CD4-positive, alpha-beta T cell treated with Interleukin-1 beta for 1 hour (primary cell): ENCODE results near the gene PSMD8.
"Not testable (repeated sequence)": the region's sequence is repeated elsewhere in the genome, so short reads cannot be mapped to it uniquely, and the experiment has no call there.

ENCODE experiments used
- DNase-seq, 2 donors: peaks; one replicate each; pipeline ENCODE4 v3.0.0-alpha.2; 2020 to 2022

PSMD8 gene

DNA sequence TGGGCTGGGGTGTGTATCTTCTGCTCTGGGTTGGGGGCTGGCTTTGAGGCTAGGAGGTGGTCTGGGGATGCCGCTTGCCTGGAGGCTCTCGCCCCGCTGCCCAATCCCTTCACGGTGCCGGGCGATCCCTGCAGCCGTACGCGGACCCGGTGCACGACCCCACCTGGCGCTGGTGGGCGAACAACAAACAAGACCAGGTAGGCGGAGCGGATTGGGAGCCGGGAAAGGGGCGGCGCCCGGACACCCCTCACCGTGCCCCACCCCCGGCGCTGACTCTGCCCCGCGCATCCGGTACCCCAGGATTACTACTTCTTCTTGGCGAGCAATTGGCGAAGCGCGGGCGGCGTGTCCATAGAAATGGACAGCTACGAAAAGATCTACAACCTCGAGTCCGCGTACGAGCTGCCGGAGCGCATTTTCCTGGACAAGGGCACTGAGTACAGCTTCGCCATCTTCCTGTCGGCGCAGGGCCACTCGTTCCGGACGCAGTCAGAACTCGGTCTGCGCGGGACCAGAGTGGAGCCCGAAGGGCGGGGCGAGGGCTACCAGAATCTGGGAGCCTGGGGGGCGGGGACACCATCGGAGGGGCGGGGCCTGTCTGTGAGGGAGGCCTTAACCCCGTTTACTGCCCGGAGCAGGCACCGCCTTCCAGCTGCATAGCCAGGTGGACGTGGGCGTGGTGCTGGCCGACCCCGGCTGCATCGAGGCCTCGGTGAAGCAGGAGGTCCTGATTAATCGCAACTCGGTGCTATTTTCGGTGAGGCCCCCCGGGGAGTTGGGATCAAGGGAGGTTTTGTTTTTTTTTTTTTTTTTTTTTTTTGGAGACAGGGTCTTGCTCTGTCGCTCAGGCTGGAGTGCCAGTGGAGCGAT is 12.1 kb upstream of the PSMD8 start:
- peak; percentile 72 to 79 for DNase-seq

DNA sequence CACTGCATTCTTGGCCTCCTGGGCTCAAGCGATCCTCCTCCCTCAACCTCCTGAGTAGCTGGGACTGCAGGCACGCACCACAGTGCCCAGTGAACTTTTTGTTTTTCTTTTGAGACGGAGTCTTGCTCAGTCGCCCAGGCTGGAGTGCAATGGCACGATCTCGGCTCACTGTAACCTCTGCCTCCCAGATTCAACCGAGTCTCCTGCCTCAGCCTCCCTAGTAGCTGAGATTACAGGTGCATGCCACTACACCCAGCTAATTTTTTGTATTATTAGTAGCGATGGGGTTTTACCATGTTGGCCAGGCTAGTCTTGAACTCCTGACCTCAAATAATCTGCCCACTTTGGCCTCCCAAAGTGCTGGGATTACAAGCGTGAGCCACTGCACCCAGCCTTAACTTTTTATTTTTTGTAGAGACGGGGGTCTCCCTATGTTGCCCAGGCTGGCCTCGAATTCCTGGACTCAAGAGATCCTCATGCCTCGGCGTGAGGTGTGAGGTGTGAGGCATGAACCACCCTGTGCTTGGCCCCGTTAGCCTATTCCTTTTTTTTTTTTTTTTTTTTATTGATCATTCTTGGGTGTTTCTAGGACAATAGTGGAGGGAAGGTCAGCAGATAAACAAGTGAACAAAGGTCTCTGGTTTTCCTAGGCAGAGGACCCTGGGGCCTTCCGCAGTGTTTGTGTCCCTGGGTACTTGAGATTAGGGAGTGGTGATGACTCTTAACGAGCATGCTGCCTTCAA is 11.3 kb upstream of the PSMD8 start:
- DNase-seq: not testable (repeated sequence)

GRCh38 chr19:38367041-38367440 is 7.3 kb upstream of the PSMD8 start:
- DNase-seq: no peak

DNA sequence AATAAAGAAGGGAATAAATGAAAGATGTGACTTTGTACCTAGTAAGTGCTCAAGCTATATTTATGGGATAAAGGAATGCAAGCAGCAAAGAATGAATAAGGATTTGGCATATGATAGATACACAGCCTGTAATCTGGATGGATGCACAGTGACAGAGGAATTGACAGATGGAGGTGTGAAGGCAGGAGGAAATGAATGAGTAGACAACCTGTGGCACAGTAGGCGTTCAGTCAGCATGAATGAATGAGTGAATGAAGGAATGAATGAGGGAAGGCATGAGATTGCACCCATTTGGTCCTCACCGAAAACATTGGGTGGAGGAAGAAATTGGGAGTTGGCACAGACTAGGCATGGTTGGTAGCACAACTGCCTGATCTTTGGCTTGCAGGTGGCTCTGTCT is 4.8 kb upstream of the PSMD8 start:
- no peak for DNase-seq

DNA sequence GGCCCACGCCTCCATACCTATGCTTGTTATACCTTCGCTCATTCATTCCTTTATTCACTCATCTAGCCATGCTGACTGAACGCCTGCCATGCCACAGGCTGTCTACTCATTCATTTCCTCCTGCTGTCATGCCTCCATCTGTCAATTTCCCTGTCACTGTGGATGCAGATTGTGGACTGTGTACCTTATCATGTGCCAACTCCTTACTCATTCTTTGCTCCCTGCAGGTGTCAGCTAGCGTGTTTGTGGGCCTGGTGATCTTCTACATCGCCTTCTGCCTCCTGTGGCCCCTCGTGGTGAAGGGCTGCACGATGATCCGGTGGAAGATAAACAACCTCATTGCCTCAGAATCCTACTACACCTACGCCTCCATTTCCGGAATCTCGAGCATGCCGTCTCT is 4.1 kb upstream of the PSMD8 start:
- DNase-seq: no peak

DNA sequence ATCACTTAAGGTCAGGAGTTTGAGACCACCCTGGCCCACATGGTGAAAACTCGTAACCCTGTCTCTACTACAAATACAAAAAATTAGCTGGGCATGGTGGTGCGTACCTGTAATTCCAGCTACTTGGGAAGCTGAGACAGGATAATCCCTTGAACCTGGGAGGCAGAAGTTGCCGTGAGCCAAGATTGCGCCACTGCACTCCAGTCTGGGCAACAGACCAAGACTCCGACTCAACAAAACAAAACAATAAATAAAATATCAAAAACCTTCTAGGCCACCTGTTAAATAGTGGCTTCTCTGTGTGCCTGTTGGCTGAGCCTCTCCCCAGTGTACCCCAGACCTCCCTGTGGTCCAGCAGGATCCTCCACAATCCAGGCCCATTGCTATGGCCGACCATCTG is 3.3 kb upstream of the PSMD8 start:
- no peak for DNase-seq

- DNase-seq: no peak
These were observed 452 bp upstream of the PSMD8 start for GRCh38 chr19:38373907-38374331.

- DNase-seq: no peak
These were observed 725 bp downstream of the PSMD8 start for GRCh38 chr19:38375098-38375493.

GRCh38 chr19:38375748-38376147 is 1.4 kb downstream of the PSMD8 start:
- no peak for DNase-seq

GRCh38 chr19:38376576-38376975 is 2.2 kb downstream of the PSMD8 start:
- DNase-seq: no peak

DNA sequence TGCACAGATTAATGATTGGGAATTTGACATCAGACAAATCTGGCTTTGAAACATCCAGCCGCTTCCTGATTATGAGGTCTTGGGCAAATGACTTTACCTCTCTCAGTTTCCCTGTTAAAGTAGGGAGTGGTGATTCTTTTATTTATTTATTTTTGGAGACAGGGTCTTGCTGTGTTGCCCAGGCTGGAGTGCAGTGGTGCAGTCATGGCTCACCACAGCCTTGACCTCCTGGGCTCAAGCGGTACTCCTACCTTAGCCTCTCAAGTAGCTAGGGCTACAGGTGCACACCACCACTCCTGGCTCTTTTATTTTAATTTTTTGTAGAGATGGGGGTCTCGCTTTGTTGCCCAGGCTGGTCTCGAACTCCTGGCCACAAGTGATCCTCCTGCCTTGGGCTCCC is 2.7 kb downstream of the PSMD8 start:
- no peak for DNase-seq

DNA sequence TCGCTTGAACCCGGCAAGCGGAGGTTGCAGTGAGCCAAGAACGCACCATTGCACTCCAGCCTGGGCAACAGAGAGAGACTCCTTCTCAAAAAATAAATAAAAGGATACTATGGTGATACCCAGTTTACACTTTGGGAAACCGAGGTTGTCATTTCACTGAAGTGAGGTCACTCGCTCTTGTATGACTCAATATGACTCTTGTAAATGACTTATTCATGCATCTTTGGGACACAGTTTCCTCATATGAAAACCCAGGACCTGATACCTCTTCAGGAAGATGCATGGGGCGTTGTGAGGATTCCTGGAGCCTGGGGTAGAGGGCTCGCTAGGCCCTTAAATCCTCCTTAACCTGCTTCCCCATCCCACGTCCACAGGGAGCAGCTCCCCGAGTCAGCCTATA is 4.5 kb downstream of the PSMD8 start:
- DNase-seq: no peak

DNA sequence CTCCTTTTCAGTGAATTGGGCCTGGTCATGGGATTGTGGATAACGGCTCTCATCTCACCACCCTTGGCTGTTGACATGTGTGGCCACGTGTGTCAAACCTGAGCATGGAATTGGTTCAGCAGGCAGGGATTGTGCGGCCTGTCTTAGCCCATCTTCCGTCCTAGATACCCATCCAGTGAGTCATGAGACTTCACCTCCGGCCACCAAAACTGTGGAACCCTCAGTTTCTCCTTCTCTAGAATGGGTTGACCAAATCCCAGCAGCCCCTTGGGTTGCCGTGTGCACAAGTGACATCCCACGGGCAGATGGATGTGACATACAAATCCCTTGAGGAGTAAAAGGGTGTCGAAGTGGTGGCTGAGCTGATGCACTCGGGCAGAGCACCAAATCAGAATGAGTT is 6.8 kb downstream of the PSMD8 start:
- no peak for DNase-seq

DNA sequence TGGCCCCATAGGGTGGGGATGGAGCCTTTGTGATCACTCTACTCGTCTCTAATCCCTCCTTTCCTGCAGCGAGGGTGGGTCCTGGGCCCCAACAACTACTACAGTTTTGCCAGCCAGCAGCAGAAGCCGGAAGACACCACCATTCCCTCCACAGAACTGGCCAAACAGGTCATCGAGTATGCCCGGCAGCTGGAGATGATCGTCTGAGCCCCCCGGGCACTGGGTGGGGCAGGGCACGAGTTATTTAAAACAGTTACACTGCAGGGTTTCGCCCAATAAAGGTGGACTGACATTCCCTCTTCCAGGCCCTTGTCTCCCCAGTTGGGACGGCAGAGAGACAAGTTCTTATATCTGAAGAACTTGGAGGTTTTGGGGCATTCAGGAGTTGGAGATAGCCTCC is 8.8 kb downstream of the PSMD8 start:
- no peak for DNase-seq

GRCh38 chr19:38383743-38384142 is 9.4 kb downstream of the PSMD8 start:
- DNase-seq: no peak

- no peak for DNase-seq
These were observed 10.0 kb downstream of the PSMD8 start for GRCh38 chr19:38384209-38385027.

DNA sequence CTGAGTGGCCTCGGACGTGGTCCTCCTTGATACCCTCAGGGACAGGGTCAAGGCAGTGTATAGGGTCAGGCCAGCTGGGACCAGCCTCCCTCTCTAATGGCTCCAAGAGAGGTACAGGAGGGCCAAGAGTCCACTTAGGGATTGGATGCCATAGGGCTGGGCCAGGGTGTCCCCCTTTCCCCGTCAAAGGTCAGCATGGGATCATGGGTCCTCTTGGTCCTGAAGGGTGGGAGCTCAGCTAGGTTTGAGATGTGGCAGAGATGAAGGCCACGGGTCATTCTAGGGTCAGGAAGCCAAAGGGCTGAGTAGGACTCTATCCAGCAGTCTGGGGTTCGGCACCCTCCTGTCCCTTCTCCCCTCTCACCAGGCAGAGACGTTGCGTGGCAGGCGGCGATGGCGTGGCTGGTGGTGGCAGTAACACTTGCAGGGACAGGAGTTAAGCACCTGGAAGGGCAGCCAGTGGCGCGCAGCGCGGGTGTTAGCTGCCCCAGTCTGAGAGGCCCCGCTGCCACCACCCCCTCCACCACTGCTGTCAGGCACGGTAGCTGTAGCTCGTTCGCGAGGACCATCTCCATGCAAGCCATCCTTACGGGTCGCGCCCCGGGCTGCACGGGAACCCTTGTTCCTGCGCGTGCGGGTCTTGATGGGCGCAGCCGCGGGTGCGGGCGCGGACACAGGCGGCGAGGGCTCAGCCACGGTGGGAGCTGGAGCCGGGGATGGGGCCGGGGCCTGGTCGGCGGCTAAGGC is 10.9 kb downstream of the PSMD8 start:
- no peak for DNase-seq

GRCh38 chr19:38385804-38386257 is 11.5 kb downstream of the PSMD8 start:
- DNase-seq: no peak

DNA sequence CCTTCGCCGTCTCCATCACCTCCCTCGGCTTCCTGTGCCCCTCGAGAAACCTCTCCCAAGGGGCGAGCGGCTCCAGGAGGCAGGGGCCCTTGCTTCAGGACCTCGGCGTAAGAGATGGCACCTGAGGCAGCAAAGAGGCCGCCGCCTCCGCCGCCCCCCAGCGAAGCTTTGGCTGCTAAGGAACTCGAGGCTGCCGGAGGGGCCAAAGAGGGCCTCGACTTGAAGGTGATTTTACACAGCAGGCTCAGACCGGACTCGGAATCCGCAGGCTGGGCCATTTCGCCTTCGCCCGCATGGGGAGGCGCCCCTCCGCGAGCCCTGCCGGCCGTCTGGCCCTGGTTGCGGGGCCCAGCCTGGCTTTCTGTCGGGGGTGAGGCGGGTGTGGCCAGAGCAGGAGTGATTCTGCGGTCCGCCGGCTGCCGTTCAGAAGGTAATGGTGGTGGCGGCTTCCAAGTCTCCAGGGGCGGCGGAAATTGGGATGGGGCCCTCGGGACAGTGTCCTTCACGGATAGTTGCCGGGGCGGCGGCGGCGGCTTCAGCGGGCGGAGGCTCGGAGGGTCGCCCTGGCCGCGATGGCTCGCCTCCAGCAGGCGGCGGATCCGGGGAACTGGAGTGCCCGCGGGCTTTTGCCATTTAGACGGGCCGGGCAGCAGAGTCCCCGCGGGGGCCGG is 12.1 kb downstream of the PSMD8 start:
- DNase-seq: no peak

DNA sequence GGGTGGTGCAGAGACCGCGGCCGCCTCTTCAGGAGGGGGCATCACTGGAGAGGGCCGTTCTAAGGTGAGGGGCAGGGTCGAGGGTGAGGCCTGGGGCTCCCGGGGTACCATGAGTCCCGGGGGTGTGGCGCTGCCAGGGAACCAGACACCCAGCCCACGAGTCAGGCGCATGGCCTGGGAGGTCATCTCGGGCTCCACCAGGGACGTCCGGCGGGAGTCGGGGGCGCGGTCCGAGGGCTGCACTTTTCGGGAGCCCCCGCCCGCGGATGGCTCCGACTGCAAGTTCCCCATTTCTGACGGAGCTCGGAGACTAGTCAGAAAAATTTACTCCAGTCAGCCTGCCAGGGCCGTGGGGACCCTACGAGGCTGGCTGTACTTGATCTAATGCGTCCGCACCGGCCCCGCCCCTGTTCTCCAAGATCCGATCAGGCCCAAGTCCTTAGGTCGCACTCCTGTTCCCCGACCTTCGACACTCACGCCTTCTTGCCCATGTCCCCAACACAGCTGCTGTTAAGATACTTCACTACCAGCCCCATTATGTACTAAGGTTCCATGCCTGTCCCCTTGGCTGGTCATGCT is 12.7 kb downstream of the PSMD8 start:
- peak in 1 of 2 donors; percentile 13 for DNase-seq

- peak; percentile 81 to 87 for DNase-seq
These were observed 13.4 kb downstream of the PSMD8 start, which contains the start of gene GGN for GRCh38 chr19:38387550-38388348. GGN (minus strand) TSS chr19:38388034; CDS start chr19:38387261, 773 bp downstream.
